HCT116 (cell line): ENCODE data around the gene RNF144B. TPM values are rescaled to one million over a fixed set of nuclear protein-coding genes. Genes with fewer than 3 reads are reported as not detected.

ENCODE experiments used
- ATAC-seq: fragments of 200-7000 bp; cut with Tn5 transposase; 2 replicates; pipeline ENCODE4 v1.9.1; 2020; ENCODE audit warnings: mild to moderate bottlenecking, moderate library complexity
- BruUV-seq: library from RNA; stranded (reverse); fragments of 400-500 nt; replicated peaks from 2 replicates; lab custom pipeline; 2021; lab: Mats Ljungman, UMichigan
- CTCF ChIA-PET: fragments of 300-600 bp; sonication (Branson Sonifier 250); formaldehyde crosslinking; loops from one replicate; lab custom pipeline; 2021; ENCODE audit warnings: antibody characterized with exemption; lab: Charles Lee
- POLR2A ChIA-PET: fragments of 300-600, 350-600 bp; sonication (Branson Sonifier 250); formaldehyde crosslinking; loops from one replicate; lab custom pipeline; 2021; ENCODE audit warnings: antibody characterized with exemption; lab: Charles Lee
- RAD21 ChIA-PET, 2 experiments: fragments of 300-600 bp; sonication (Branson Sonifier 250); formaldehyde crosslinking; loops; one replicate each; lab custom pipeline; 2023; ENCODE audit warnings: low total read pairs in 2 of 2; ENCODE audit not compliant: uncharacterized antibody in 2 of 2, unreplicated experiment in 2 of 2, low non-redundant PET in 1 of 2; lab: Charles Lee
- DNase-seq: peaks from one replicate; pipeline ENCODE4 v3.0.0-alpha.2; 2010; ENCODE audit warnings: low read depth, low spot score
- H2AFZ ChIP-seq: fragments of 200-600 bp; shearing (Covaris generic), sonication (generic); 2 replicates; pipeline ENCODE4 v1.6.1; 2017; ENCODE audit warnings: low read depth, mixed run types, mixed read lengths, antibody characterized with exemption, low read length; ENCODE audit not compliant: poor library complexity, severe bottlenecking
- H3K27ac ChIP-seq: 2 replicates; pipeline ENCODE4 v1.5.1; 2012; ENCODE audit warnings: low read depth, low read length
- H3K27me3 ChIP-seq: fragments of 200-600 bp; sonication (generic); 2 replicates; pipeline ENCODE4 v1.6.1; 2016; ENCODE audit warnings: mixed run types, low read length, mixed read lengths; ENCODE audit not compliant: insufficient read depth
- H3K36me3 ChIP-seq, 2 experiments: fragments of 200-500 bp in 1 of 2; fragments of 200-600 bp in 1 of 2; sonication (Bioruptor generic) in 1 of 2; sonication (generic) in 1 of 2; 2 replicates each; pipeline versions ENCODE4 v1.5.1 to v1.6.1; 2014 to 2016; ENCODE audit warnings: low read length in 2 of 2, inconsistent platforms in 1 of 2, mixed read lengths in 1 of 2, mixed run types in 1 of 2; ENCODE audit not compliant: insufficient read depth in 2 of 2, control insufficient read depth in 1 of 2
- H3K4me1 ChIP-seq, 2 experiments: fragments of 200-600 bp in 1 of 2; sonication (generic) in 1 of 2; 2 replicates each; pipeline versions ENCODE4 v1.5.1 to v1.6.1; 2012 to 2017; ENCODE audit warnings: low read length in 2 of 2, inconsistent platforms in 1 of 2, mild to moderate bottlenecking in 1 of 2, mixed read lengths in 1 of 2, mixed run types in 1 of 2, moderate library complexity in 1 of 2; ENCODE audit not compliant: insufficient read depth in 2 of 2, control insufficient read depth in 1 of 2
- H3K4me2 ChIP-seq: fragments of 200-600 bp; sonication (generic); 2 replicates; pipeline ENCODE4 v1.6.1; 2017; ENCODE audit warnings: mixed run types, low read length, mixed read lengths
- H3K4me3 ChIP-seq, 2 experiments: fragments of 200-600 bp in 1 of 2; sonication (generic) in 1 of 2; replicated peaks in 1 of 2; 2 replicates each; pipeline ENCODE4 v1.5.1; 2011 to 2016; ENCODE audit warnings: low read length in 2 of 2, control low read depth in 1 of 2, low read depth in 1 of 2, mild to moderate bottlenecking in 1 of 2, mixed read lengths in 1 of 2, mixed run types in 1 of 2
- H3K79me2 ChIP-seq: fragments of 200-600 bp; sonication (generic); 2 replicates; pipeline ENCODE4 v1.6.1; 2017; ENCODE audit warnings: mild to moderate bottlenecking, mixed run types, low read length, moderate library complexity, mixed read lengths; ENCODE audit not compliant: insufficient read depth
- H3K9ac ChIP-seq: fragments of 200-600 bp; sonication (generic); 2 replicates; pipeline ENCODE4 v1.6.1; 2016; ENCODE audit warnings: low read length, mixed read lengths
- H3K9me2 ChIP-seq: fragments of 200-600 bp; sonication (generic), shearing (Covaris generic); 2 replicates; pipeline ENCODE4 v1.6.1; 2017; ENCODE audit warnings: mixed run types, mild to moderate bottlenecking, moderate library complexity; ENCODE audit not compliant: insufficient read depth
- H3K9me3 ChIP-seq, 2 experiments: fragments of 200-500 bp in 1 of 2; fragments of 200-600 bp in 1 of 2; sonication (Bioruptor generic) in 1 of 2; sonication (generic) in 1 of 2; 2 replicates each; pipeline ENCODE4 v1.6.1; 2014 to 2017; ENCODE audit warnings: low read length in 2 of 2, mixed read lengths in 2 of 2, inconsistent platforms in 1 of 2, low read depth in 1 of 2, mild to moderate bottlenecking in 1 of 2, mixed run types in 1 of 2, moderate library complexity in 1 of 2; ENCODE audit not compliant: control insufficient read depth in 1 of 2, insufficient read depth in 1 of 2
- H4K20me1 ChIP-seq: fragments of 200-600 bp; sonication (generic), shearing (Covaris generic); 2 replicates; pipeline ENCODE4 v1.6.1; 2017; ENCODE audit warnings: mixed run types, mild to moderate bottlenecking, moderate library complexity; ENCODE audit not compliant: insufficient read depth
- CTCF ChIP-seq, 3 experiments: fragments of 200-600 bp in 1 of 3; sonication (generic) in 1 of 3; IDR thresholded peaks in 2 of 3; conservative IDR thresholded peaks in 1 of 3; 2 replicates each; pipeline ENCODE4 v1.5.1; 2012 to 2017; ENCODE audit warnings: low read depth in 2 of 3, low read length in 2 of 3, antibody characterized with exemption in 1 of 3, borderline replicate concordance in 1 of 3, control low read depth in 1 of 3, mild to moderate bottlenecking in 1 of 3, mixed read lengths in 1 of 3, mixed run types in 1 of 3, moderate library complexity in 1 of 3; ENCODE audit not compliant: insufficient read depth in 1 of 3
- EGR1 ChIP-seq: IDR thresholded peaks from 2 replicates; pipeline ENCODE4 v1.6.1; 2012; ENCODE audit warnings: low read depth
- ELF1 ChIP-seq: IDR thresholded peaks from 2 replicates; pipeline ENCODE4 v1.6.1; 2012; ENCODE audit warnings: low read depth, borderline replicate concordance
- EZH2 ChIP-seq: fragments of 200-600 bp; sonication (generic); IDR thresholded peaks from 2 replicates; pipeline ENCODE4 v1.6.1; 2017; ENCODE audit warnings: antibody characterized with exemption, mixed run types
- FOSL1 ChIP-seq: IDR thresholded peaks from 2 replicates; pipeline ENCODE4 v1.6.1; 2012; ENCODE audit warnings: low read depth
- POLR2A ChIP-seq: IDR thresholded peaks from 2 replicates; pipeline ENCODE4 v1.7.0; 2011; ENCODE audit warnings: borderline replicate concordance; ENCODE audit not compliant: insufficient read depth, insufficient read length; ENCODE audit errors: extremely low read depth
- POLR2AphosphoS5 ChIP-seq: IDR thresholded peaks from 2 replicates; pipeline ENCODE4 v1.6.1; 2011; ENCODE audit warnings: mild to moderate bottlenecking, low read depth, low read length, moderate library complexity
- RAD21 ChIP-seq: IDR thresholded peaks from 2 replicates; pipeline ENCODE4 v1.6.1; 2012; ENCODE audit warnings: low read depth, mild to moderate bottlenecking
- SIN3A ChIP-seq: IDR thresholded peaks from 2 replicates; pipeline ENCODE4 v1.6.1; 2012; ENCODE audit warnings: low read depth
- SRF ChIP-seq: IDR thresholded peaks from 2 replicates; pipeline ENCODE4 v1.6.1; 2012; ENCODE audit warnings: low read depth
- YY1 ChIP-seq: IDR thresholded peaks from 2 replicates; pipeline ENCODE4 v1.6.1; 2011; ENCODE audit warnings: low read length, low read depth, moderate library complexity, mild to moderate bottlenecking; ENCODE audit not compliant: insufficient replicate concordance; ENCODE audit errors: extremely low read depth
- ZFX ChIP-seq: fragments of 450-650 bp; IDR thresholded peaks from 2 replicates; pipeline ENCODE4 v1.6.1; 2017
- intact Hi-C: fragments of 100-400 bp; cut with micrococcal nuclease; formaldehyde crosslinking; loops from 2 replicates; pipeline ENCODE4 v1.10.0; 2022
- total RNA-seq: library from RNA; stranded (reverse); gene quantifications from one replicate; pipeline ENCODE4 v1.2.1, GENCODE V29; 2021; ENCODE audit not compliant: unreplicated experiment
- TF ChIP-seq, protein P1 (sequence below): IDR thresholded peaks from 2 replicates; pipeline ENCODE4 v1.6.1; 2011; ENCODE audit warnings: mild to moderate bottlenecking, low read length, moderate library complexity; ENCODE audit not compliant: insufficient replicate concordance; ENCODE audit errors: extremely low read depth

The RNF144B gene
- total RNA-seq, 1 experiment from 2014 or later, result 2.1 TPM

DNA sequence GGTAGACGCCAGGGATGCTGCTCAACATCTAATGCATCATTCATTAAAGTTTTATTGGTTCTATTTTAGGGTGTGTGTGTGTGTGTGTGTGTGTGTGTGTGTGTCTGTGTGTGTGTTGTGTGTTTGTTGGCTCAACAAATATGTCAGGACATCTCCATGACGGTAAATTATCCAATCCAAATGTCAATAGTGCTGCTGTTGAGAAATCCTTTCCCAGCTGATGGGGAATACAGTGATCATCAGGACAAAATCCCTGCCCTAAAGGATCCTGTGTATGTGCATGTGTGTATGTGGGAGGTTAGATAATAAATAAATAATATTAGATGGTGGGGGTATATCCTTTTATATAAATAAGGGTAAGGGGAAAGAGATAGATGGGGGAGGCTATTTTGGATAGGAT lies 59.6 kb downstream of the RNF144B start:
- Histone ChIP-seq H3K36me3 (no peaks in the 10 kb centered on the region), H3K27ac (no peak overlapping the region), H3K4me2 (no peak overlapping the region), H3K27me3 (0 out of 2 replicates have a peak, but pooled peaks cover 8% of the 10 kb centered on the region), H3K4me3 (no peak overlapping the region), H3K9me2 (no peaks in the 10 kb centered on the region), H2AFZ (no peak overlapping the region), H3K9ac (no peak overlapping the region)
- ATAC-seq, result no peak
- RAD21 ChIA-PET, result no interaction called here
- no TSS peak for BruUV-seq
- intact Hi-C loops, result no loop called here
- CTCF ChIA-PET, result no interaction called here
- TF ChIP-seq EZH2 (no peak), SIN3A (no peak), POLR2AphosphoS5 (no peak), EGR1 (no peak), SRF (no peak), YY1 (no peak), ELF1 (no peak), FOSL1 (no peak), POLR2A (no peak), CTCF (IDR thresholded peaks at IDR 0.05 in 2 of 3, conservative IDR thresholded peaks at IDR 0.05 in 1 of 3; ENCODE audit: borderline replicate concordance in 1 of 3, insufficient read depth in 1 of 3, low read depth in 2 of 3, low read length in 2 of 3) (no peak), ZFX (no peak), RAD21 (no peak)
- TF ChIP-seq, protein P1, sequence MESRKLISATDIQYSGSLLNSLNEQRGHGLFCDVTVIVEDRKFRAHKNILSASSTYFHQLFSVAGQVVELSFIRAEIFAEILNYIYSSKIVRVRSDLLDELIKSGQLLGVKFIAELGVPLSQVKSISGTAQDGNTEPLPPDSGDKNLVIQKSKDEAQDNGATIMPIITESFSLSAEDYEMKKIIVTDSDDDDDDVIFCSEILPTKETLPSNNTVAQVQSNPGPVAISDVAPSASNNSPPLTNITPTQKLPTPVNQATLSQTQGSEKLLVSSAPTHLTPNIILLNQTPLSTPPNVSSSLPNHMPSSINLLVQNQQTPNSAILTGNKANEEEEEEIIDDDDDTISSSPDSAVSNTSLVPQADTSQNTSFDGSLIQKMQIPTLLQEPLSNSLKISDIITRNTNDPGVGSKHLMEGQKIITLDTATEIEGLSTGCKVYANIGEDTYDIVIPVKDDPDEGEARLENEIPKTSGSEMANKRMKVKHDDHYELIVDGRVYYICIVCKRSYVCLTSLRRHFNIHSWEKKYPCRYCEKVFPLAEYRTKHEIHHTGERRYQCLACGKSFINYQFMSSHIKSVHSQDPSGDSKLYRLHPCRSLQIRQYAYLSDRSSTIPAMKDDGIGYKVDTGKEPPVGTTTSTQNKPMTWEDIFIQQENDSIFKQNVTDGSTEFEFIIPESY, result no peak
- TF ChIP-seq, all 23 proteins: peak for 0
- POLR2A ChIA-PET, result no interaction called here
- no peaks in the 10 kb centered on the region for H3K9me3 ChIP-seq
- DNase-seq, result no peak
- no peaks in the 10 kb centered on the region for H4K20me1 ChIP-seq
- no peaks in the 10 kb centered on the region for H3K4me1 ChIP-seq
- H3K79me2 ChIP-seq, result no peaks in the 10 kb centered on the region
